ENCODE data around the gene CDKN2D. TPM values are rescaled to one million over a fixed set of nuclear protein-coding genes. Genes with fewer than 3 reads are reported as not detected.

CDKN2D gene
- total RNA-seq, 1 donor from 2014 or later = 68.3 TPM

GRCh38 chr19:10523135-10523636, 45.6 kb downstream of the CDKN2D start:
- H3K4me3 Mint-ChIP-seq (ENCODE audit: unreplicated experiment) = no peak overlapping the region
- TF ChIP-seq CTCF (IDR thresholded peaks at IDR 0.05; ENCODE audit: partially characterized antibody, unreplicated experiment) = no peak
- H3K4me1 Mint-ChIP-seq (ENCODE audit: low read depth, unreplicated experiment) = peaks cover 8% of the 10 kb centered on the region
- peaks cover 2% of the 10 kb centered on the region for H3K9me3 Mint-ChIP-seq (ENCODE audit: unreplicated experiment)
- DNase-seq = no peak
- no peaks in the 10 kb centered on the region for H3K36me3 Mint-ChIP-seq (ENCODE audit: unreplicated experiment)
- peaks cover 13% of the 10 kb centered on the region for H3K27me3 Mint-ChIP-seq (ENCODE audit: unreplicated experiment)
- no peak overlapping the region for H3K27ac Mint-ChIP-seq (ENCODE audit: unreplicated experiment)

GRCh38 chr19:10521461-10522171, 47.2 kb downstream of the CDKN2D start:
- no peak for DNase-seq
- peaks cover 14% of the 10 kb centered on the region for H3K27me3 Mint-ChIP-seq (ENCODE audit: unreplicated experiment)
- H3K4me1 Mint-ChIP-seq (ENCODE audit: low read depth, unreplicated experiment) = peaks cover 11% of the 10 kb centered on the region
- TF ChIP-seq CTCF (IDR thresholded peaks at IDR 0.05; ENCODE audit: partially characterized antibody, unreplicated experiment) = no peak
- H3K4me3 Mint-ChIP-seq (ENCODE audit: unreplicated experiment) = no peak overlapping the region
- H3K9me3 Mint-ChIP-seq (ENCODE audit: unreplicated experiment) = peaks cover 4% of the 10 kb centered on the region
- no peaks in the 10 kb centered on the region for H3K36me3 Mint-ChIP-seq (ENCODE audit: unreplicated experiment)
- no peak overlapping the region for H3K27ac Mint-ChIP-seq (ENCODE audit: unreplicated experiment)

GRCh38 chr19:10520652-10521318, 48.0 kb downstream of the CDKN2D start:
- peaks cover 11% of the 10 kb centered on the region for H3K4me1 Mint-ChIP-seq (ENCODE audit: low read depth, unreplicated experiment)
- peaks cover 4% of the 10 kb centered on the region for H3K9me3 Mint-ChIP-seq (ENCODE audit: unreplicated experiment)
- DNase-seq = no peak
- no peak for TF ChIP-seq CTCF (IDR thresholded peaks at IDR 0.05; ENCODE audit: partially characterized antibody, unreplicated experiment)
- peaks cover 20% of the 10 kb centered on the region for H3K27me3 Mint-ChIP-seq (ENCODE audit: unreplicated experiment)
- H3K36me3 Mint-ChIP-seq (ENCODE audit: unreplicated experiment) = no peaks in the 10 kb centered on the region
- H3K4me3 Mint-ChIP-seq (ENCODE audit: unreplicated experiment) = no peak overlapping the region
- no peak overlapping the region for H3K27ac Mint-ChIP-seq (ENCODE audit: unreplicated experiment)

GRCh38 chr19:10519421-10519820, 49.4 kb downstream of the CDKN2D start:
- Mint-ChIP-seq H3K9me3 (ENCODE audit: unreplicated experiment) (peaks cover 4% of the 10 kb centered on the region), H3K27ac (ENCODE audit: unreplicated experiment) (no peak overlapping the region)

More at GRCh38 chr19:10519421-10519820, 49.4 kb downstream of the CDKN2D start:
- H3K4me1 Mint-ChIP-seq (ENCODE audit: low read depth, unreplicated experiment) = peaks cover 11% of the 10 kb centered on the region
- peaks cover 24% of the 10 kb centered on the region for H3K27me3 Mint-ChIP-seq (ENCODE audit: unreplicated experiment)
- no peaks in the 10 kb centered on the region for H3K36me3 Mint-ChIP-seq (ENCODE audit: unreplicated experiment)
- DNase-seq = no peak
- peak overlapping the region; percentile 14 for H3K4me3 Mint-ChIP-seq (ENCODE audit: unreplicated experiment)
- TF ChIP-seq CTCF (IDR thresholded peaks at IDR 0.05; ENCODE audit: partially characterized antibody, unreplicated experiment) = no peak
